HS-5 (cell line): ENCODE data around the gene LRRC56.

ENCODE experiments used
- DNase-seq: peaks from one replicate; pipeline ENCODE4 v3.0.0-alpha.2; 2012; ENCODE audit warnings: low read depth

LRRC56 gene

DNA sequence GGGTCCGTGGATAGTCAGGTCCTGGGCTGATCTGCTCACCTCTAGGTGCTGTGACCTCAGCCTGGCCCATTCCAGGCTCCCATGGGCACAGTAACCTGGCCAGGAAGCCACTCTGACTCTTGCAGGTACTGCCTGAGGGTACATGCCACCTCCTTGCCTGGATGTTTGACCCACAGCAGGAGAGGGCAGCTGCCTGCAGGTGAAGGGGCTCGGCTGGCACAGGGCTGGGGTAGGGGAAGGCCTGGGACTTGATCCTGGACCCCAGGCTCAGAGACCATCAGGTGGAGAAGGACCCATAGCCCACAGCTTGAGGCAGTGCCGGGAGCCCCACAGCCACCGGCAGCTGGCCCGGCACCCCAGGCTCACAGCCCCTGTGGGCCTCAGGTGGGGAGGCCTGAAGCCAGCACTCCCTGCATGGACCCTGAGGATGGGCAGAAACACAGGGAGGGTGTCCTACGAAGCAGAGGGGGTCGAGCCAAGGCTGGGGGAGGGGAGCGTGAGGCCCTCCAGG lies 2.7 kb downstream of the LRRC56 start:
- DNase-seq: no peak

DNA sequence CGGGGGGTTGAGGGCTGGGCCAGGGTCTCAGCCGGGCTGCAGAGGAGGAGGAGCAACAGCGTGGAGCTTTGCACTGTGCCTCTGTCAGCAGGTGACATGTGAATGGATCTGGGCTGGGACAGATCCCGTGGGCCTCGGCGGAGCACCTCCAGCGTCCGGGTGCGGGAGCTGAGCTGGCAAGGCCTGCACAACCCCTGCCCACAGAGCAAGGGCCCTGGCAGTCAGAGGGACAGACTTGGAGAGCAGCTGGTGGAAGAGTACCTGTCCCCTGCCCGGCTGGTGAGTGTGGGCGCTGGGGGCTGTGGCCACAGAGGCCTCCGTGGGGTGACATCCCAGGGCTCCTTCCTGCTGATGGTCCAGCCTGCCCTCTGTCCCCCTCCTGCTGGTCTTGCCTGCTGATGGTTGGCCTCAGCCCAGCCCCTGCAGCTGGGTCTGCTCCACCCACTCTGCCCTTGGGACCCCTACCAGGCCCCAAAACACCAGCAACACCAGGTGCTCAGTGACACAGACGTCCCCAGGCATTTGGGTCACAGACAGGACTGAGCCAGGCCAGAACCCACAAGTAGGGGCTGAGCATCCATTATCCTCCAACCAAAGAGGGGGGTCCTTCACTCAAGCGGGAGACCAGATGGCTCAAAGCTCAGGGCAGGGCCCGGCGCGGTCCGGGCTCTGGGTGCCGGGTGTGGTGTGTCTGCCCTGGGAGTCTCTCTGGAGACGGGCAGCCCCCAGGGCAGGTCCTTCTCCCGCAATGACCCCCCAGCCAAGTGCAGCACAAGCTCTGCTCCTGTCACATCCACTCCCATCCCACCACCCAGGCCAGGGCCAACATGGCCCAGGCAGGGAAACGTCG lies 3.5 kb downstream of the LRRC56 start:
- DNase-seq: no peak

DNA sequence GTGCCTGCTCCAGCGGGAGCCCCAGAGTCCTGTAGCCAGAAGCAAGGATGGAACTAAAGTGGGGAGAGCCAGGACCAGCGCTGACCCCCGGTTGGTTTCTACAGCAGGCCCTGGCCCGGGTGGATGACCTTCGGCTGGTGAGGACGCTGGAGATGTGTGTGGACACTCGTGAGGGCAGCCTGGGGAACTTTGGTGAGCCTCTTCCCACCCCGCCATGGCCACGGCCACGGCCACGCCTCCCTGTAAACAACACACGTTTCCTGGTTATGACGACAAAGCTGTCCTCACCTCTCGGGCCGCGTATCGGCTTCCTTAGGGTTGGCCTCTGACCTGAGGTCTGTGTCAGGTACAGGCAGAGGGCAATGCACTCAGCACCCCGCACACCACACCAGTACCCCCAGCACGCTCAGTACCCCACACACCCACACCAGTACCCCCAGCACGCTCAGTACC lies 4.1 kb downstream of the LRRC56 start:
- no peak for DNase-seq

GRCh38 chr11:544817-545166 lies 7.5 kb downstream of the LRRC56 start:
- no peak for DNase-seq

GRCh38 chr11:545171-545570 lies 7.8 kb downstream of the LRRC56 start:
- no peak for DNase-seq

- no peak for DNase-seq
Measured at GRCh38 chr11:548700-549603, 11.6 kb downstream of the LRRC56 start.

- no peak for DNase-seq
Measured at GRCh38 chr11:550021-550745, 12.9 kb downstream of the LRRC56 start.

- DNase-seq: no peak
Measured at GRCh38 chr11:550746-551085, 13.4 kb downstream of the LRRC56 start.

DNA sequence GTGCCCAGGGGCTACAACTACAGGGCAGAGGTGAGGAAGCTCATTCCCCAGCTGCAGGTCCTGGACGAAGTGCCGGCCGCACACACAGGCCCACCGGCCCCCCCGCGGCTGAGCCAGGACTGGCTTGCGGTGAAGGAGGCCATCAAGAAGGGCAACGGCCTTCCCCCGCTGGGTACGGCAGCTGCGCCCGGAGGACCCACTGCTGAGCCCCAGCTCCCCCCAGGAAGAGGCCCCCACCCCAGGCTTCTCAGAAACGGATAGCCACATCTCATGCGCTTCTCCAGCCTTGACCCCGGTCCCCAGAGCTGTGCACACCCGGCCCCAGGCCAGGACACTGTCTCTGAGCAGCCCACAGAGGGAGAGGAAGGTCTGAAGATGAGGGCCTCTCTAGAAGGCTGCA lies 13.8 kb downstream of the LRRC56 start:
- DNase-seq: no peak

DNA sequence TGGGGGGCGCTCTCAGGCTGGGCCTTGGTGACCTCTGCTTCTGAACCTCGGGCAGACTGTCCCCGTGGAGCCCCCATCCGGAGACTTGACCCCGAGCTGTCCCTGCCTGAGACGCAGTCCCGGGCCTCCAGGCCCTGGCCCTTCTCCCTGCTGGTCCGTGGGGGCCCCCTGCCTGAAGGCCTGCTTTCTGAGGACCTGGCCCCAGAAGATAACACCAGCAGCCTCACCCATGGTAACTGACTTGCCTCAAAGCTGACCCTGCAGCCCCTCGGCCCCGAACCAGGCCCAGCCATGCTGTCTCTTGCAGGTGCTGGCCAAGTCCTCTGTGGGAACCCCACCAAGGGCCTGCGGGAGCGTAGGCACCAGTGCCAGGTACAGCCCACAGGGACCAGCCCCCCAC lies 14.3 kb downstream of the LRRC56 start:
- DNase-seq: no peak

GRCh38 chr11:553083-553987 lies 16.0 kb downstream of the LRRC56 start:
- DNase-seq: no peak

- DNase-seq: no peak
Measured at GRCh38 chr11:553988-554340, 16.6 kb downstream of the LRRC56 start.

- DNase-seq: no peak
Measured at GRCh38 chr11:554428-555226, 17.3 kb downstream of the LRRC56 start.

DNA sequence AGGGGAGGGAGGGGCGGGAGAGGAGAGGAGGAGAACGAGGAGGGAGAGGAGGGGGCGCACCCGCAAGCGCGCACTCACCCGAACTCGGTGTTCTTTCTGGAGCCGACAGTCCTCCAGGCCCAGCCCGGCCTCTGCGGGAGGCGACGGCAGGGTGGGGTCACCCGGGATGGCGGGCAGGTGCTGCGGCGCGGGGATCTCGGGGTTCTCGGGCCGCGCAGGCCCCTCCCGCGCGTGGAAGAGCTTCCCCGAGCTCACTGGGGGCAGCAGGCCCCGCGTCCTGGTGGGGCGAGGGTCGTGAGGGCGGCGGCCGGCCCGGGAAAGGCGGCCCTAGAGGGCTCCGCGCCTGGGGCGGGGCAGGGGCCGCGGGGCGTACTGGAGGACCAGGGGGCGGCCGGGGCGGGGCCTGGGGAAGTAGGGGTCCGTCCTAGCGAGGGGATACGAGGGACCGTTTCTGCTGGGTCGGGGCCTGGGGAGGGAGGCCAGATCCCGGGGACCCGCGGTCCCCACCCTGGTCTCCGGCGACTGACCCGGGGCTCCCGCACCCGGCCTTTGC lies 18.0 kb downstream of the LRRC56 start:
- no peak for DNase-seq

- DNase-seq: no peak
Measured at GRCh38 chr11:555780-556661, 18.7 kb downstream of the LRRC56 start.

DNA sequence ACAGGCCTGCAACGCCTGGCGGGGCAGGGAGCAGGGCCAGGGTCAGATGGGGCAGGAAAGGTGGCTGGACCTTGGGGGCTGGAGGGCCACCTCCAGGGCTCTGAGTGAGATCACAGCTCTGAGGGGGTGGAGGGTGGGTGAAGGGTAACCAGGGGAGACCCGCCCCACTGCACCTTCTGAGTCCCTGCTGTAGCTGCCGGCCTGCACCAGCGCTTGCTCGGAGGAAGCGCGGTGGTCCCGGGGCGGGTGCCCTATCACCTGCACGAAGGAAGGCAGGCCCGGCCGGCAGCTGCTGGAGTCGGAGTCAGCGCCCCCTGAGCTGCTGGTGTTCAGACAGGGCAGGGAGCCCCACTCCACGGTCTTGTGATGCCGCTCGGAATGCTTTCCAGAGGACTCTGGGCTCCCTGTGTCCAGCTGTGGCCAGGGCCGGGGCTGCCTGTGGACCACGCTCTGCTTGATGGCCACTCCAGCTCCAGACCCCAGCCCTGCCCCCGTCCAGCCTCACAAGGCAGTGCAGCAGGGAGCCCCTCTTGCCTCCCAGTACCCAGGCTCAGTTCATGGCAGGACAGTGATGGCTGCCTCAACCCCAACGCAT lies 19.4 kb downstream of the LRRC56 start:
- no peak for DNase-seq

- DNase-seq: no peak
Measured at GRCh38 chr11:557328-558132, 20.2 kb downstream of the LRRC56 start.

DNA sequence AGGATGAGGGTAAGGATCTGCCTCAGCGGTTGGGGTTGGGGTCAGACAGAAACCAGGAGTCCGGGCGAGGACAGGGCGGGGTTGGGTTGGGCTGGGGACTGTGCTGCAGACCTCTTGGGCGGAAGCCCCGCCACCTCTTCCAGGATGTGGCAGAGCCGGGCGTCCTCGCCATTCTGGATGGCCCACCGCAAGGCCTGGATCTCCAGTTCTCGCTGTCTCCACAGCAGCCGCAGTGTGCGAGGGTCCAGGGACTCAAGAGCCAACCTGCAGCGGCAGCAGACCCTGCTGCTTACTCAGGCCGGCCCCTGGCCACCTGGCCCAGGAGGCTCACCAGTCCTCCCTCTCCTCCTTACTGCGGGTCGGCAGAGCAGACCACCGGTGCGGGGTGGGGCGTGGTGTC lies 21.2 kb downstream of the LRRC56 start:
- no peak for DNase-seq
